Testis (tissue), 3 donors: ENCODE data around the gene SIVA1. TPM values are rescaled to one million over a fixed set of nuclear protein-coding genes. Genes with fewer than 3 reads are reported as not detected.

ENCODE experiments used
- DNase-seq: peaks from one replicate; pipeline ENCODE4 v3.0.0-alpha.2; 2019
- H3K27ac ChIP-seq, 2 donors: fragments of 200-600 bp; sonication (generic); one replicate each; pipeline ENCODE4 v1.5.1; 2019
- H3K27me3 ChIP-seq: fragments of 200-600 bp; sonication (generic); one replicate; pipeline ENCODE4 v1.5.1; 2019
- H3K36me3 ChIP-seq: fragments of 200-600 bp; sonication (generic); one replicate; pipeline ENCODE4 v1.5.1; 2017; ENCODE audit warnings: low read depth; ENCODE audit errors: missing control alignments
- H3K4me1 ChIP-seq: fragments of 200-600 bp; sonication (generic); one replicate; pipeline ENCODE4 v1.5.1; 2019
- H3K4me3 ChIP-seq, 2 donors: fragments of 200-600 bp; sonication (generic); one replicate each; pipeline ENCODE4 v1.5.1; 2017 to 2019
- H3K9me3 ChIP-seq: fragments of 200-600 bp; sonication (generic); one replicate; pipeline ENCODE4 v1.5.1; 2017
- CTCF ChIP-seq, 3 experiments: fragments of 450-650 bp in 2 of 3; fragments of 200-600 bp in 1 of 3; sonication (generic) in 1 of 3; IDR thresholded peaks; one replicate each; pipeline ENCODE4 v1.5.1; 2016 to 2019; ENCODE audit warnings: antibody characterized with exemption in 3 of 3, mild to moderate bottlenecking in 2 of 3, moderate library complexity in 1 of 3
- POLR2A ChIP-seq: fragments of 450-650 bp; IDR thresholded peaks from one replicate; pipeline ENCODE4 v1.6.1; 2017; ENCODE audit warnings: antibody characterized with exemption, mild to moderate bottlenecking, moderate library complexity
- WGBS, 2 donors: methylation state at CpG; one replicate each; pipeline ENCODE4 v1.1.5; 2018; 5-methylcytosine and 5-hydroxymethylcytosine counted together
- intact Hi-C: fragments of 100-400 bp; cut with DNase I; formaldehyde crosslinking; loops from one replicate; pipeline ENCODE4 v1.15.1; 2023; ENCODE audit warnings: low total_unique reads
- polyA plus RNA-seq: library from polyadenylated mRNA; stranded (reverse); fragments of 350-450 nt; fragmentation: Illumina TruSeq; extraction: RNeasy Lipid Tissue Mini Kit (QIAGEN cat#74804); gene quantifications from one replicate; pipeline ENCODE4 v1.2.3, GENCODE V29; 2014; ENCODE audit warnings: low read depth, low replicate concordance; ENCODE audit not compliant: insufficient read depth
- total RNA-seq, 2 donors: library from RNA; depleted of rRNA; stranded (reverse); fragments of >200 nt; gene quantifications; one replicate each; pipeline ENCODE4 v1.2.3, GENCODE V29; 2016

The SIVA1 gene
- total and polyA plus RNA-seq, 3 donors from 2014 or later, result 99.5 to 247 (median 236) TPM

GRCh38 chr14:104754213-104754851 is 1.4 kb downstream of the SIVA1 start:
- Histone ChIP-seq H3K9me3 (no peaks in the 10 kb centered on the region), H3K36me3 (no peaks in the 10 kb centered on the region), H3K4me1 (peaks cover 23% of the 10 kb centered on the region), H3K27me3 (no peaks in the 10 kb centered on the region), H3K27ac (no peak overlapping the region), H3K4me3 (peak overlapping the region; percentile 97 to 100)
- intact Hi-C loops, result no loop called here
- no peak for TF ChIP-seq CTCF (IDR thresholded peaks at IDR 0.05)
- TF ChIP-seq POLR2A, result no peak
- 24 to 49% methylated on average over 12 to 13 of the region's 13 CpGs for WGBS, 2 donors
- DNase-seq, result no peak

GRCh38 chr14:104755621-104756020 is 2.7 kb downstream of the SIVA1 start:
- Histone ChIP-seq H3K4me3 (no peak overlapping the region), H3K9me3 (no peaks in the 10 kb centered on the region), H3K27ac (no peak overlapping the region), H3K4me1 (peaks cover 19% of the 10 kb centered on the region), H3K27me3 (no peaks in the 10 kb centered on the region), H3K36me3 (no peaks in the 10 kb centered on the region)
- 75 to 84% methylated on average over 9 to 11 of the region's 11 CpGs for WGBS, 2 donors
- DNase-seq, result no peak
- TF ChIP-seq POLR2A, result no peak
- TF ChIP-seq CTCF (IDR thresholded peaks at IDR 0.05), result no peak
- intact Hi-C loops, result no loop called here

GRCh38 chr14:104756477-104757237 is 3.7 kb downstream of the SIVA1 start:
- Histone ChIP-seq H3K9me3 (no peaks in the 10 kb centered on the region), H3K36me3 (no peaks in the 10 kb centered on the region), H3K27me3 (no peaks in the 10 kb centered on the region), H3K4me1 (peaks cover 19% of the 10 kb centered on the region), H3K4me3 (no peak overlapping the region), H3K27ac (no peak overlapping the region)
- no peak for DNase-seq
- WGBS, 2 donors, result 68 to 85% methylated on average over 4 to 27 of the region's 27 CpGs
- intact Hi-C loops, result no loop called here
- no peak for TF ChIP-seq CTCF (IDR thresholded peaks at IDR 0.05)
- no peak for TF ChIP-seq POLR2A

- intact Hi-C loops, result no loop called here
- 89% methylated on average over 10 of the region's 10 CpGs for WGBS, 2 donors
- H3K4me1 ChIP-seq, result peaks cover 17% of the 10 kb centered on the region
These were observed 4.3 kb downstream of the SIVA1 start for GRCh38 chr14:104757238-104757585.

More at GRCh38 chr14:104757238-104757585, 4.3 kb downstream of the SIVA1 start:
- Histone ChIP-seq H3K4me3 (no peak overlapping the region), H3K9me3 (no peaks in the 10 kb centered on the region), H3K27me3 (no peaks in the 10 kb centered on the region), H3K36me3 (no peaks in the 10 kb centered on the region), H3K27ac (no peak overlapping the region)
- TF ChIP-seq POLR2A (no peak), CTCF (IDR thresholded peaks at IDR 0.05) (no peak)
- DNase-seq, result no peak
